Mucosa of rectum (tissue), 2 donors: ENCODE data around the gene CD7.
"Not testable (repeated sequence)": the region's sequence is repeated elsewhere in the genome, so short reads cannot be mapped to it uniquely, and the experiment has no call there.

Experiments used
- H3K27ac ChIP-seq, 2 donors: one replicate each; pipeline ENCODE4 v1.7.0; 2013; ENCODE audit warnings: inconsistent platforms in 2 of 2, low read depth in 2 of 2, low read length in 2 of 2
- H3K27me3 ChIP-seq, 2 donors: one replicate each; pipeline ENCODE4 v1.7.0; 2013; ENCODE audit warnings: low read length in 2 of 2; ENCODE audit not compliant: control insufficient read depth in 2 of 2, insufficient read depth in 2 of 2
- H3K36me3 ChIP-seq, 2 donors: one replicate each; pipeline ENCODE4 v1.7.0; 2013; ENCODE audit warnings: low read length in 2 of 2; ENCODE audit not compliant: control insufficient read depth in 2 of 2, insufficient read depth in 2 of 2
- H3K4me1 ChIP-seq, 2 donors: one replicate each; pipeline ENCODE4 v1.7.0; 2013; ENCODE audit warnings: low read length in 2 of 2, mild to moderate bottlenecking in 1 of 2; ENCODE audit not compliant: control insufficient read depth in 2 of 2, insufficient read depth in 2 of 2
- H3K4me3 ChIP-seq, 2 donors: one replicate each; pipeline ENCODE4 v1.7.0; 2013; ENCODE audit warnings: low read length in 2 of 2
- H3K9ac ChIP-seq, 2 donors: one replicate each; pipeline ENCODE4 v1.7.0; 2013; ENCODE audit warnings: low read length in 2 of 2, low read depth in 1 of 2, mild to moderate bottlenecking in 1 of 2
- H3K9me3 ChIP-seq, 2 donors: one replicate each; pipeline ENCODE4 v1.7.0; 2013; ENCODE audit warnings: low read length in 2 of 2; ENCODE audit not compliant: control insufficient read depth in 2 of 2
- donor health status: healthy.
- donor health status: Normal muscosa, but diverticular disease.

CD7 gene

GRCh38 chr17:82354804-82355308 is 37.4 kb upstream of the CD7 start:
- peaks cover 0 to 4% of the 10 kb centered on the region in 2 donors for H3K27me3 ChIP-seq
- H3K4me3 ChIP-seq = no peak overlapping the region
- H3K36me3 ChIP-seq = no peaks in the 10 kb centered on the region
- no peak overlapping the region for H3K27ac ChIP-seq
- H3K4me1 ChIP-seq = peaks cover 0 to 4% of the 10 kb centered on the region in 2 donors
- H3K9me3 ChIP-seq = no peaks in the 10 kb centered on the region
- H3K9ac ChIP-seq = no peak overlapping the region

DNA sequence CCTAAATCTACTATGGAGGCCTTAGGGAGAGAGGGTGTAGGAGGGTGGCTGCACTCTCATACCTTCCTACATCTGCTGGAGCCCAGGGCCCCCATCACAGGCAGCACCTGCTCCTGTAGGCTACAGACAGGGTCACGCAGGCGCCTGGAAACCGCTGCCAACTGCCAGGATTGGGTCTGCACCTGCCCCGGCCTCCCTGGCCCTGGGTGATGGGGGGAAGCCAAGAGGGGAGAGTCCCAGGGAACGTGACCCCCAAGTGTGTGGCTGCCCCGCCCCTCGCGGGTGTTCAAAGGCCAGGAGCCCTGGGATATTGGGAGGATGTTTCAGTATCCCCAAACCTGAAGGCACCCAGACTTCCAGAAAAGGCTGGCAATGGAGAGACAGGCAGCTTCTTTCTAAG is 36.1 kb upstream of the CD7 start:
- Histone ChIP-seq H3K4me1 (peaks cover 0 to 6% of the 10 kb centered on the region in 2 donors), H3K27me3 (peaks cover 0 to 4% of the 10 kb centered on the region in 2 donors), H3K9me3 (no peaks in the 10 kb centered on the region), H3K4me3 (no peak overlapping the region), H3K36me3 (no peaks in the 10 kb centered on the region), H3K27ac (no peak overlapping the region), H3K9ac (no peak overlapping the region)

- Histone ChIP-seq H3K27me3 (peaks cover 0 to 4% of the 10 kb centered on the region in 2 donors), H3K4me1 (peaks cover under 1 to 6% of the 10 kb centered on the region in 2 donors), H3K9me3 (no peaks in the 10 kb centered on the region), H3K9ac (no peak overlapping the region), H3K4me3 (no peak overlapping the region), H3K36me3 (no peaks in the 10 kb centered on the region), H3K27ac (peak overlapping the region in 1 of 2 donors; percentile 38)
These were observed 34.5 kb upstream of the CD7 start for GRCh38 chr17:82351713-82352488.

GRCh38 chr17:82351254-82351712 is 33.9 kb upstream of the CD7 start:
- no peak overlapping the region for H3K4me3 ChIP-seq
- no peak overlapping the region for H3K9ac ChIP-seq
- H3K4me1 ChIP-seq = peaks cover 6 to 12% of the 10 kb centered on the region in 2 donors
- no peaks in the 10 kb centered on the region for H3K9me3 ChIP-seq
- peak overlapping the region in 1 of 2 donors; percentile 38 for H3K27ac ChIP-seq
- peaks cover 0 to under 1% of the 10 kb centered on the region in 2 donors for H3K27me3 ChIP-seq
- H3K36me3 ChIP-seq = no peaks in the 10 kb centered on the region

- no peaks in the 10 kb centered on the region for H3K9me3 ChIP-seq
- no peaks in the 10 kb centered on the region for H3K27me3 ChIP-seq
- no peak overlapping the region for H3K4me3 ChIP-seq
- peak overlapping the region in 1 of 2 donors; percentile 61 for H3K27ac ChIP-seq
- no peaks in the 10 kb centered on the region for H3K36me3 ChIP-seq
- H3K9ac ChIP-seq = no peak overlapping the region
- H3K4me1 ChIP-seq = peaks cover 6 to 13% of the 10 kb centered on the region in 2 donors
These were observed 33.0 kb upstream of the CD7 start for GRCh38 chr17:82350182-82351030.

- Histone ChIP-seq H3K4me3 (no peak overlapping the region), H3K27me3 (no peaks in the 10 kb centered on the region), H3K4me1 (peaks cover 6 to 16% of the 10 kb centered on the region in 2 donors), H3K9me3 (no peaks in the 10 kb centered on the region), H3K36me3 (no peaks in the 10 kb centered on the region), H3K9ac (no peak overlapping the region), H3K27ac (no peak overlapping the region)
These were observed 31.9 kb upstream of the CD7 start for GRCh38 chr17:82349287-82349701.

- no peaks in the 10 kb centered on the region for H3K27me3 ChIP-seq
- H3K9me3 ChIP-seq = no peaks in the 10 kb centered on the region
These were observed 31.5 kb upstream of the CD7 start for GRCh38 chr17:82348866-82349265.

DNA sequence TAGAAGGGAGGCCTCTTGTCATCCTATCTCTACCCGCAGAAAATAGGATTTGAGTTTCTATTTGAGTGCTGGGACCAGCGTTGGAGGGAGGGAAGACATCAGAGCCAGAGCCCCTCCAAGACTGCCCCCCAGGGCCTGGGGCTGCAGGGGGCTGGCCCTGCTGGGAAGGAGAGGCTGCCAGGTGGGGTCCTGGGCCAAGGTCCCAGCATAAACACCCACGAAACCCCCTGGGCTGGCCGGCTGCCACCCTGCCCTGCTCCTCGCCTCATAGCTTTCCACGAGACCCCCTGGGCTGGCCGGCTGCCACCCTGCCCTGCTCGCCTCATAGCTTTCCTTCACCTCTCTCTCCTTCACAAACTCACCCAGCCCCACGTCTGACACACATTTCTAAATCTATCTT is 31.0 kb upstream of the CD7 start:
- Histone ChIP-seq H3K9me3 (no peaks in the 10 kb centered on the region), H3K36me3 (no peaks in the 10 kb centered on the region), H3K4me1 (peaks cover 6 to 17% of the 10 kb centered on the region in 2 donors), H3K4me3 (no peak overlapping the region), H3K27me3 (no peaks in the 10 kb centered on the region), H3K9ac (no peak overlapping the region), H3K27ac (no peak overlapping the region)

More at GRCh38 chr17:82348866-82349265, 31.5 kb upstream of the CD7 start:
- Histone ChIP-seq H3K9ac (no peak overlapping the region), H3K4me1 (peaks cover 6 to 17% of the 10 kb centered on the region in 2 donors), H3K36me3 (no peaks in the 10 kb centered on the region), H3K27ac (no peak overlapping the region), H3K4me3 (no peak overlapping the region)

- not testable (repeated sequence) for H3K27me3 ChIP-seq, H3K36me3 ChIP-seq, H3K9me3 ChIP-seq, H3K27ac ChIP-seq, H3K4me3 ChIP-seq, H3K9ac ChIP-seq
- peaks cover 6 to 17% of the 10 kb centered on the region in 2 donors for H3K4me1 ChIP-seq
These were observed 30.6 kb upstream of the CD7 start for GRCh38 chr17:82347994-82348393.
